Astrocyte of the spinal cord (primary cell): ENCODE measurements around the gene RBM23.

ENCODE experiments used
- DNase-seq: peaks from one replicate; pipeline ENCODE4 v3.0.0; 2011; ENCODE audit warnings: low read depth, low spot score
- H3K4me3 ChIP-seq: 2 replicates; pipeline ENCODE4 v1.5.1; 2011; ENCODE audit warnings: low read depth, mild to moderate bottlenecking, low read length, moderate library complexity
- CTCF ChIP-seq: IDR thresholded peaks from 2 replicates; pipeline ENCODE4 v1.5.1; 2012; ENCODE audit warnings: low read depth, mild to moderate bottlenecking, low read length, inconsistent platforms
- in situ Hi-C: cut with HindIII; loops from 2 replicates; pipeline ENCODE4 v1.10.0; 2017; ENCODE audit warnings: low sequenced_read_pairs

Gene RBM23

DNA sequence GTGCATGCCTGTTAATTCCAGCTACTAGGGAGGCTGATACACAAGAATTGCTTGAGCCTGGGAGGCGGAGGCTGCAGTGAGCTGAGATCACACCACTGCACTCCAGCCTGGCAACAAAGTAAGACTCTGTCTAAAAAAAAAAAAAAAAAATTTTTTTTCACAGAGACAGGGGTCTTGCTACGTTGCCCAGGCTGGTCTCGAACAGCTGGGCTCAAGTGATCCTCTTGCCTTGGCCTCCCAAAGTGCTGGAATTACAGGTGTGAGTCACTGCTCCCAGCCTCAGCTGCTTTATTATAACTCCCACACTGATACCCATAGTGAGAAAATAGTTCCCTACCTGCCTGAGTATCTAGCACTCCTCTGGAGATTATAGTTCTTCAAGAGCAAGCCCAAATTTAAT, 26.7 kb upstream of the RBM23 start:
- in situ Hi-C loops, result no loop called here
- no peak overlapping the region for H3K4me3 ChIP-seq
- TF ChIP-seq CTCF, result no peak
- DNase-seq, result no peak

- H3K4me3 ChIP-seq, result no peak overlapping the region
- in situ Hi-C loops, result no loop called here
- TF ChIP-seq CTCF, result no peak
- DNase-seq, result peak; percentile 50
Observed at GRCh38 chr14:22939684-22940083, 20.7 kb upstream of the RBM23 start.

- H3K4me3 ChIP-seq, result no peak overlapping the region
- no peak for TF ChIP-seq CTCF
- in situ Hi-C loops, result no loop called here
- no peak for DNase-seq
Observed at GRCh38 chr14:22935156-22935555, 16.2 kb upstream of the RBM23 start.

GRCh38 chr14:22932146-22932545, 13.2 kb upstream of the RBM23 start:
- no peak overlapping the region for H3K4me3 ChIP-seq
- no peak for TF ChIP-seq CTCF
- in situ Hi-C loops, result no loop called here
- no peak for DNase-seq

DNA sequence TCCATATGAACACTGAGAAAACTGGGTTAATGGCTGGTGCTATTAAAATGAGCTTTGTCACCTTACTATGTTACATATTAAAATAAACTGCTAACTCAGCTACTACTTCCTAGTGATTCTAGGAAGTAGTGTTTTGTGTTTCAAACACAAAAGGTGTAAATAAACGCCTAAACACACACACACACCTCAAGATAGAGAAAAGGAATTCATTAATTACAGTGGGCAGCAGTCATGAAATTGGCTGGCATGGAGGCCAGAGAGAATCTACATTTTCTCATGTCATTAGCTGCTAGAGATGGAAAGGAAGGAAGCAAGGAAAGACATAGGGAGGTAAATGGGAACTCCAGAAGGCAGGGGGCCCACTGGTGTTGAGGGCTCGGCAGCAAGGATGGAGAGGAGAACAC, 11.0 kb upstream of the RBM23 start:
- in situ Hi-C loops, result no loop called here
- no peak for TF ChIP-seq CTCF

DNA sequence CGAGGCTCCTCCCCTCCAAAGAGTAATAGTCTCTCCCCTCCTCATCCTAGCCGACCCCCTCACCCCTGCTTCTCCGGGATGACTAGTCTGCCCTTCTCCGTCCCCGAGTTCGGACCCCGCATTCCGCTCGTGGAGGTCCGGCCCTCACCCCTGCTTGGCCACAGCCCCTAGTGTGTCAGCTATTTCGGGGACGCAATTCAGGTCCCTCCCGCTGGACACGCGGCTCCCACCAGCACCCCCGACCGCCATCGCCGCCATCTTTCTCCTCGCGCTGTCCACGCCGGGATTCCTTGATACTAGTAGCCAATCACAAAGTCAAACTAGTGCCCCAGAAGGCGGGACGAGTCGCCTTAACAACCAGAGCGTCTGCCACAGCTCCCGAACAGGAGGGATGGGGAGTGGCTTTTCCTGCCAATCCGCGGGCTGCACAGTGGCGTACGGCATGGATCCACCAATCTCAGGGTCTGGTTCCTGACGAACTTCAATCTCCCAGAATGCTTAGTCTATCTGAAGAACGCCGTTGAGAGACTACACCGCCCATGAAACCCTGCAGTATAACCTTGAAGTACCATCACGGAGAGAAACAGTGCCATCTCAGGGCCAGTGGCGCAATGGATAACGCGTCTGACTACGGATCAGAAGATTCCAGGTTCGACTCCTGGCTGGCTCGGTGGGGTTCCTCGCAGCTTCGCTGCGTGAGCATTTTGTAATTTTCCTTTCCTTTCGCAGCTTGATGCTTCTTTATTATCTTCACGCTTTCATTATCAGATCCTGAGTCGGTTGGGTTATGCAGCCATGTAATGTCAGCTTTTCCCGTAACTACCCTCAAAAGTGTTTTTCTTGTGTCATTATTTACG, 10.4 kb upstream of the RBM23 start, which contains the start of gene PRMT5:
Gene PRMT5, minus strand, starts transcription at position 273 of the 857 bp plus-strand sequence. Its CDS starts 15 bp downstream, at position 258.
- peak; percentile 100 for DNase-seq
- H3K4me3 ChIP-seq, result peak within 1 kb of the TSS; percentile 95
- in situ Hi-C loops, result no loop called here
- TF ChIP-seq CTCF, result no peak

More for the DNA sequence above, 11.0 kb upstream of the RBM23 start:
- H3K4me3 ChIP-seq, result peak overlapping the region; percentile 95
- DNase-seq, result no peak
